GM18498 (cell line): ENCODE data around the gene REN.

Source experiments
- ATAC-seq: cut with Tn5 transposase; IDR thresholded peaks from one replicate; pipeline ENCODE4 v1.9.1; 2021; ENCODE audit warnings: mild to moderate bottlenecking, moderate library complexity; ENCODE audit not compliant: unreplicated experiment

REN gene

DNA sequence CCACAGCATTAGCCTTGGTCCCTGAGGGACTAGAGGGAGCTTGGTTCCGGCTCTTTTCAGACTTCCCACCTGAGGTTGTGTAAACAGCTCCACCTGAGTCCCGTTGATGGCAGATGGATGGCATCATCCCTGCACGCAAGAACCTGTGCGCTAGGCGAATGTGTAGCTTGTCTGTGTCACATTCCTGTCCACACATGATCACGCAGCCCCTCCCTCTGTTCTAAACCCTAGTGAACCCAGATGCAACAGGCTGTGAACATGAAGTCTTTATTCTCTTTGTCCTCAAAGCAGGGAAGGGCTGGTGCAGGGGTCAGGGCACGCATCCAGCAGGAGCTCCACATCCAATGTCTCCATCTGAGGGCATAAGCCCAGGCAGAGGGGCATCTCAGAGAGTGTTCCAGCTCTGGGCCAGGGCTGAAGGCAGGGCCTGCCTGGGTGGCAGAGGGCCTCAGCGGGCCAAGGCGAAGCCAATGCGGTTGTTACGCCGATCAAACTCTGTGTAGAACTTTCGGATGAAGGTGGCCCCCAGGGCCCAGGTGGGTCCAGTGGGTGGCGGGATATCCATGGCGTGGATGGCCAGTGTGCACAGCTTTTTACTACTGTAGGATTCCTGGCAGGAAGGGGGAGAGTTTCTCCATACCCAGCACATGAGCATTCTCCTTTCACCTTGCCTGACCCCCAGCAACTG, 11.4 kb downstream of the REN start:
- ATAC-seq = no peak

DNA sequence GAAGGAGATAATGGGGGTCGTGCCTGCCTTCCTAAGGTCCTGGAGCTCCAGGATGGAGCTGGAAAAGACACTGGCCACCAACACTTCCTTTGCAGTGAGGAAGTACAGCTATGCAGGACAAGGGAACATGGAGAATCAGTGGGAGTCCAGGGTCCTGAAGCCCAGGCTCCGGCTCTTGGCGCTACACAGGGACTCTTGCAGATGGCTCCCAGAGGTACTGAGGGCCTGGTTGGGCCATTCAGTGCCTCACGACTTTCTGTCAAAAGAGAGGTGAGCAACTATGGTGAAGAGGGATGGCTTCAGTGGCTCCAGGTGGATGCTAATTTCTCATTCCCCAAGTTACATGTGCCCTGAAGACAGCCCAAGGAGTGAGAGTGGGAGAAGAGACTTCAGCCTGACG, 12.5 kb downstream of the REN start:
- ATAC-seq = no peak

DNA sequence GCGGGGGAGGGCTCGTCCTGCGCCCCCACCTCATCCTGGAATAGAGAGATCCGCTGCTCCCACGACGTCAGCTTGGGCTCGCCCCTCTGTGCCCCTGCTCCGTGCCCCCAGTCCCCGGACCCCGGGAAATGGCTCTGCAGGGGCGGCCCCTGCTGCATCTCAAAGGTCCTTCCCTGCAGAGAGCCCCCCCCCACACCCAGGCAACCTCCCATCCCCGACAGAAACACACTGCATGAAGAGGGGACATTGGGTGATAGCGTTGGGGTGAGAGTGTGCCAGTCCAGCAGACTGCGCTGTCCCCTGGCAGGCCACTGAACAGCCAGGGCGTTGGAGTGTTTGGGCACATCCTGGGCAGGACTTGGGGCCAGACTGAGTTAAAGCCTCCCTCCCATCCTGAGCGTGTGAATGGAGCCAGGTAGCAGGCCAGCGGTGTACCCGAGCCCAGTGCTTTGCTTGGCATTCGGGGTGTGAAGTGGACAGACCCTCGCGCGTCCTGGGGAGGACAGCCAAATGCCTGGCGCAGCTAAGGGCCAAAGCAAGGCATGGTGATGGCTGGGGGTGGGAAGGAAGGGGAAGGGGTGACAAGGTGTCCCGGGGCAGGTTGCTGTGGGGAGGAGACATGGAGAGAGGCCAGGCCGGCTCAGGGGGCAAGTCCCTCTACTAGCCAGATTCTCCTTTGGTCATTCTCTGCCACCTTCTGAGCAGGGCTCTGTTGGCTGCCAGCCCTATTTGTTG, 13.7 kb downstream of the REN start:
- no peak for ATAC-seq

DNA sequence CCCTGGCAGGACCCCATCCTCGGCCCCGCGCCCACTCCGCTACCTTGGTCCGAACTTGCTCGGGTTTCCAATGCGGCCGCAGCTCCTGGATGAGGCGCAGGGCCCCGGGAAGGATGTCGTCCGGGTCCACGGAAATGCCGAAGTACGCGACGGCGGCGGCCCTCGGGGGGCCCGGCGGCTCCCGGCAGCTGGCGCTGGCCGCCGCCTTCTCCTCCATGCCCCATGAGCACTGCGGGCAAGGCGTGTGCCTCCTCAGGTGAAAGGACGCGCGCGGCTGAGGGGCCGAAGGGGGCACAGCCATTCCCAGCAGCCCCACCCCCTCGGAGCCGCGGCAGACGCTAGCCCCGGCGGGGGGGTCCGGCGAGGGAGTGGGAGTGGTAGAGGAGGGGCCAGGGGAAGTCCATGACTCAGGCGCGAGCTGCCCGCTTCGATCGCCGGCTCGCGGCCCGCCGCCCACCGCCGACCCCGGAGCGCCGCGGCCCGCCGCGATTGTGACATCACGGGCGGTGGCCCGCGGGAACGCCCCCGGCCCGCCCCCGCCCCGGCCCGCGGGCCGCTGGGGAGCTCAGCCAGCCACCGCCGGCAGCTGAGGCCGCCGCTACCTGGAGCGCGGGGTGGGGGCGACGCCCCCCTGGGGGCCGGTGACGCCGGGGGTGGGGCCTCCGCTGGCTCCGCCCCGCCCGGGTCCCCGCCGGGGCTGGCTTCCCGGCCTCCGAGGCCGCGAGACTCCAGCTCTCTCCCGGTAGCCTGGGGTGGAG, 14.4 kb downstream of the REN start, which contains the start of gene ETNK2:
Gene ETNK2 (minus strand): TSS at position 493 of the 758 bp plus-strand sequence. CDS start 192 bp downstream, at position 301.
- no peak for ATAC-seq

GRCh38 chr1:204150702-204151551, 15.2 kb downstream of the REN start:
- ATAC-seq = no peak

- no peak for ATAC-seq
These were observed 16.2 kb downstream of the REN start for GRCh38 chr1:204149635-204150565.

DNA sequence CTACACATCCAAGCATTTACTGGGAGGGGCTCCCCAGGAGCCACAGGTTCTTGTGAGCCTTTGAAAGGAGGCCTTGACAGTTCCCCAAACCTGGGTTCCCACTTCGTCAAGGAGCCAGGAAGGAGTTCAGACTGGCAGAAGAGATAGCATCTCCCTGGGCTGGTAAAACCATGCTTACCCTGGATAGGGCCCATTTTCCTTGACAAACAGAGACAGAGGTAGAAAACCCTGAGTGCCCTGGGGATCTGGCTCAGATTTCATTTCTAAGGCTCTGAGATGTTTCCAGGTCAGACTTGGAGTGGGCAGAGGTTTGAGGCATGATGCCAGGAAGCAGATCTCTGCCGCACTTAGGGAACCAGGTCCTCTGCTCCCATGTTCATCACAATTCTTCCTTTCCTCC, 17.0 kb downstream of the REN start:
- no peak for ATAC-seq

- ATAC-seq = no peak
These were observed 18.4 kb downstream of the REN start for GRCh38 chr1:204147406-204148383.

DNA sequence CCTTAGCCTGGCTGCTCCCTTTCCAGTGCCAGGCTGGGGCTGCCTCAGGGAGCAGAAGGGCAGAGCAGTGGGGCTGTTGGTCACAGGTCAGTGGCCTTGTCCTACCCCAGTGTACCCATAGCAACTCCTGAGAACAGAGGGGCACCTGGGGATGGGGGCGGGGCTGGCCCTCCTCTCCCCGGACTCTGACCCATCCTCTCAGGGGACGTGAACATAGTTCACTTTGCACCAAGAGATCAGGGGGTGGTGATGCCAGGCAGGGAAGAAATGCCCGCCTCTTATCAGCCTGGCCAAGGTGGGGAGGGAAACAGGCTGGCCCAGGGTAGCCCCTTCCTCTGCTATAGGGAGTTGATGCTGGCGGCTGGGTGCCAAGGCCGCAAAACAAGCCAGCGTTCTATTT, 19.2 kb downstream of the REN start:
- no peak for ATAC-seq

GRCh38 chr1:204146309-204146708, 19.8 kb downstream of the REN start:
- ATAC-seq = no peak

DNA sequence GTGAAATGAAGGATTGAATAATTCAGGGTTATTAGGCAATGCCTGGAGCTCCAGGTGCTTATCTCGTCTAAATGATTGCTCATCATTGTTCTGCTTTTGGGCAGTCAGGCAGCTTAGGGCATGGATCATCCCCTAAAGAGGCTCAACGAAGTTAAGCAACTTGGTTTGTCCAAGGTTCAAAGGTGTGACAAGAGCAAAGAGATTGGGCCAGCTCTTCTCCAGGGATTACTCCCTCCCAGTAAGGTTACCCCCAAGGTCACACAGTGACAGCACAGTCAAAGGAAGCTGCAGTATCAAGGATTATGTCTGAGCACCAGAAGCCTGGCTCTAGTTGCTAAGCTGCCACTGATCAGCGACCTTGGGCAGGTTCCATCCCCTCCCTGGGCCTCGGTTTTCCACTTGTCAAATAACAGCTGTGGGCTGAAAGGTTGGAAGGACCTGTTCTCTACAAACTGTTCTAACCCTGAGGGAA, 21.1 kb downstream of the REN start:
- no peak for ATAC-seq

DNA sequence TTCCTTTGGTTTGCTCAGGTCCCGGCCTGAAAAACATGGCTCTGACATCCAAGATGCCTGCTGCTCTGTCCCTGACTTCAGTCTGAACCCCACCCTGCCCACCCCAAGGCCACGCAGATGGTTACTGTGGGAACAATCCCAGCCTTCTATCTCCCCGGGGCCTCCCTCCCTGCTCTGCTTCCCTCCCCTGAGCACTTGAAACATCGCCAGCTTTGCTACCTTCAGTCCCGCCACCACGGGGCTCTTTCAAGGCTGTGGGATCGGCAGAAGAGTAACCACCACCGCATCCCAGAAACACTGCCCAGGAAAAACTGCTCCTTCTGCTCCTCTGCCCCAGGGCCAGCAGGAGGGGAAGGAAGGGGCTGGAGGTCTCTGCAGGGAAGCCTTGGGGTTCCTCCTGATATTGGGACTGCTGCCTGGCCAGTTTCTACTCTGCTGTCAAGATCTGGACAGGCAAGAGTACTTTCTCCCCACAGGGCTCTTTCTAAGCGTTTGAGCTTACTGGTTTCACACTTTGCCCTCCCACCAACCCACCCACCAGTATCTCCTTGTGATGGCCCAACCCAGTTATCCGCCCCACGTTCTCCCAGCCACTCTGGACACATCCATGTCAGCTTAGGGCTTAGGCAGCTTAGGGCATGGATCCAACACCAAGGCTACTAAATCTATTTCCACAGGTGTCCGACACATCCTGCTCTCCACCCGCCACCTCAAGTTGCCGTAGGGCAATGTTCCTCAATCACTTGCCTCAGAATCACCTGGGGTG, 22.7 kb downstream of the REN start:
- ATAC-seq = no peak

GRCh38 chr1:204142032-204142974, 23.8 kb downstream of the REN start:
- ATAC-seq = no peak

- no peak for ATAC-seq
These were observed 25.0 kb downstream of the REN start for GRCh38 chr1:204141131-204141530.

- no peak for ATAC-seq
These were observed 26.2 kb downstream of the REN start for GRCh38 chr1:204139952-204140351.

GRCh38 chr1:204139088-204139487, 27.0 kb downstream of the REN start:
- no peak for ATAC-seq

- no peak for ATAC-seq
These were observed 29.3 kb downstream of the REN start for GRCh38 chr1:204136814-204137213.
